HL-60 (cell line): ENCODE data around the gene CMTM8.

ENCODE experiments used
- DNase-seq, 2 experiments: peaks; one replicate each; pipeline ENCODE4 v3.0.0-alpha.2; 2010 to 2020; ENCODE audit warnings: low read depth in 1 of 2, low spot score in 1 of 2
- H3K27ac ChIP-seq: fragments of 250-450 bp; sonication (Bioruptor Pico); replicated peaks from 2 replicates; pipeline ENCODE4 v1.5.1; 2020; ENCODE audit warnings: mild to moderate bottlenecking, moderate library complexity
- H3K27me3 ChIP-seq: fragments of 250-450 bp; sonication (Bioruptor Pico); 2 replicates; pipeline ENCODE4 v1.5.1; 2021; ENCODE audit warnings: mild to moderate bottlenecking, moderate library complexity; ENCODE audit not compliant: insufficient read depth, poor library complexity, severe bottlenecking
- H3K4me3 ChIP-seq: replicated peaks from 2 replicates; pipeline ENCODE4 v1.5.1; 2011; ENCODE audit warnings: mild to moderate bottlenecking, control low read depth, low read length; ENCODE audit not compliant: insufficient read depth
- GABPA ChIP-seq: IDR thresholded peaks from 2 replicates; pipeline ENCODE4 v1.6.1; 2012; ENCODE audit warnings: low read depth
- POLR2AphosphoS5 ChIP-seq: IDR thresholded peaks from 2 replicates; pipeline ENCODE4 v1.6.1; 2012; ENCODE audit warnings: low read depth
- SPI1 ChIP-seq: IDR thresholded peaks from 2 replicates; pipeline ENCODE4 v1.6.1; 2012; ENCODE audit warnings: low read depth, mild to moderate bottlenecking, borderline replicate concordance
- TF ChIP-seq, protein P1 (sequence below): IDR thresholded peaks from 2 replicates; pipeline ENCODE4 v1.6.1; 2012; ENCODE audit warnings: low read depth; ENCODE audit not compliant: insufficient replicate concordance
- TF ChIP-seq, protein P2 (sequence below): IDR thresholded peaks from one replicate; pipeline ENCODE4 v1.5.1; 2011; ENCODE audit warnings: low read length, control low read depth, inconsistent platforms; ENCODE audit not compliant: insufficient read depth

Gene CMTM8

DNA sequence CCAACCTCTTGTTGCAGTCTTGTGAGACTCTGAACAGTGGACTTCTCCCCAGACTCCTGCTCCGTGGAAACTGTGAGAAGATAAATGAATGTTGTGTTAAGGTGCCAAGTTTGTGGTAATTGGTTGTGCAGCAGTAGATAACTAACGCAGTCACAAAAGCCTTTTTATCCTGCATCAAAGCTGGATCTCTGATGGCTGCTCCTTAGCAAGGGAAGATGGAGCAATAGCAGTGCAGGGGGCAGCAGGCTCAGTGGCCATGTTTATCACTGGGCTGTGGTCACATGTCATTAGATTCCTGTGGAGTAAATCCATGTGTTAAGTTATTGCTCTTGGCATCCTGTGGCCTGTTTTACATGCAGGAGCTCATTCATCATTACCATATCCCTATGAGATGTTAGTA, 166.7 kb downstream of the CMTM8 start:
- no peak overlapping the region for H3K4me3 ChIP-seq
- TF ChIP-seq, protein P1, sequence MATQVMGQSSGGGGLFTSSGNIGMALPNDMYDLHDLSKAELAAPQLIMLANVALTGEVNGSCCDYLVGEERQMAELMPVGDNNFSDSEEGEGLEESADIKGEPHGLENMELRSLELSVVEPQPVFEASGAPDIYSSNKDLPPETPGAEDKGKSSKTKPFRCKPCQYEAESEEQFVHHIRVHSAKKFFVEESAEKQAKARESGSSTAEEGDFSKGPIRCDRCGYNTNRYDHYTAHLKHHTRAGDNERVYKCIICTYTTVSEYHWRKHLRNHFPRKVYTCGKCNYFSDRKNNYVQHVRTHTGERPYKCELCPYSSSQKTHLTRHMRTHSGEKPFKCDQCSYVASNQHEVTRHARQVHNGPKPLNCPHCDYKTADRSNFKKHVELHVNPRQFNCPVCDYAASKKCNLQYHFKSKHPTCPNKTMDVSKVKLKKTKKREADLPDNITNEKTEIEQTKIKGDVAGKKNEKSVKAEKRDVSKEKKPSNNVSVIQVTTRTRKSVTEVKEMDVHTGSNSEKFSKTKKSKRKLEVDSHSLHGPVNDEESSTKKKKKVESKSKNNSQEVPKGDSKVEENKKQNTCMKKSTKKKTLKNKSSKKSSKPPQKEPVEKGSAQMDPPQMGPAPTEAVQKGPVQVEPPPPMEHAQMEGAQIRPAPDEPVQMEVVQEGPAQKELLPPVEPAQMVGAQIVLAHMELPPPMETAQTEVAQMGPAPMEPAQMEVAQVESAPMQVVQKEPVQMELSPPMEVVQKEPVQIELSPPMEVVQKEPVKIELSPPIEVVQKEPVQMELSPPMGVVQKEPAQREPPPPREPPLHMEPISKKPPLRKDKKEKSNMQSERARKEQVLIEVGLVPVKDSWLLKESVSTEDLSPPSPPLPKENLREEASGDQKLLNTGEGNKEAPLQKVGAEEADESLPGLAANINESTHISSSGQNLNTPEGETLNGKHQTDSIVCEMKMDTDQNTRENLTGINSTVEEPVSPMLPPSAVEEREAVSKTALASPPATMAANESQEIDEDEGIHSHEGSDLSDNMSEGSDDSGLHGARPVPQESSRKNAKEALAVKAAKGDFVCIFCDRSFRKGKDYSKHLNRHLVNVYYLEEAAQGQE, result no peak
- TF ChIP-seq GABPA (no peak), POLR2AphosphoS5 (no peak), SPI1 (no peak)
- TF ChIP-seq, protein P2, sequence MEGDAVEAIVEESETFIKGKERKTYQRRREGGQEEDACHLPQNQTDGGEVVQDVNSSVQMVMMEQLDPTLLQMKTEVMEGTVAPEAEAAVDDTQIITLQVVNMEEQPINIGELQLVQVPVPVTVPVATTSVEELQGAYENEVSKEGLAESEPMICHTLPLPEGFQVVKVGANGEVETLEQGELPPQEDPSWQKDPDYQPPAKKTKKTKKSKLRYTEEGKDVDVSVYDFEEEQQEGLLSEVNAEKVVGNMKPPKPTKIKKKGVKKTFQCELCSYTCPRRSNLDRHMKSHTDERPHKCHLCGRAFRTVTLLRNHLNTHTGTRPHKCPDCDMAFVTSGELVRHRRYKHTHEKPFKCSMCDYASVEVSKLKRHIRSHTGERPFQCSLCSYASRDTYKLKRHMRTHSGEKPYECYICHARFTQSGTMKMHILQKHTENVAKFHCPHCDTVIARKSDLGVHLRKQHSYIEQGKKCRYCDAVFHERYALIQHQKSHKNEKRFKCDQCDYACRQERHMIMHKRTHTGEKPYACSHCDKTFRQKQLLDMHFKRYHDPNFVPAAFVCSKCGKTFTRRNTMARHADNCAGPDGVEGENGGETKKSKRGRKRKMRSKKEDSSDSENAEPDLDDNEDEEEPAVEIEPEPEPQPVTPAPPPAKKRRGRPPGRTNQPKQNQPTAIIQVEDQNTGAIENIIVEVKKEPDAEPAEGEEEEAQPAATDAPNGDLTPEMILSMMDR, result no peak
- H3K27me3 ChIP-seq, result no peaks in the 10 kb centered on the region
- no peak for DNase-seq
- H3K27ac ChIP-seq, result peak overlapping the region; percentile 85

DNA sequence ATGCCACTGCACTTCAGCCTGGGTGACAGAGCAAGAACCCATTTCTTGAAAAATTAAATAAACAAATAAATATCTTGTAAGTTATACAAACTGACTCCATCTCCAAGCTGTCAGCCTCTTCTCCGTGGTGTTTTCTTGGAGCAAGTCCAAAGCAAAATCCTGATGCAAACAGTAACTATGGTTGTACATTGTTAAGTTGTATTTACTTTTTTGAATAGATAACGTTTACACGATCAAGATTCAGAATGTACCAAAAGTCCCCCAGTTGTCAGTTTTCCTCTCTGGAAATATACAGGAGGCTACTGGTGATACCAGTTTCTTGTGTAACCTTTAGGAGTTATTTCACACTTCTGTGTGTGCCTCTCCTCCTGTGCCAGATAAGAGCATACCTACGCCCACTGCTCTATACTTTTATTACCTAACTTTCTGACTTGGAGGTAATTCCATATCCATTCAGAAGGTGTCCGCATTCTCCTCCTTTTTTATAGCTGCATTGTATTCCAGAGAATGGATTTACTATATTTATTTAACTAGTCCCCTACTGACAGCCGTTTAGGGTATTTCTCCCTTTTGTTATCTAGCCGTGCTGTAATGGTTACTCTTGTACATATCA, 167.3 kb downstream of the CMTM8 start:
- no peaks in the 10 kb centered on the region for H3K27me3 ChIP-seq
- TF ChIP-seq, protein P1, result no peak
- TF ChIP-seq SPI1 (no peak), POLR2AphosphoS5 (no peak), GABPA (no peak)
- TF ChIP-seq, protein P2, result no peak
- peak overlapping the region; percentile 85 for H3K27ac ChIP-seq
- DNase-seq, result no peak
- H3K4me3 ChIP-seq, result no peak overlapping the region

DNA sequence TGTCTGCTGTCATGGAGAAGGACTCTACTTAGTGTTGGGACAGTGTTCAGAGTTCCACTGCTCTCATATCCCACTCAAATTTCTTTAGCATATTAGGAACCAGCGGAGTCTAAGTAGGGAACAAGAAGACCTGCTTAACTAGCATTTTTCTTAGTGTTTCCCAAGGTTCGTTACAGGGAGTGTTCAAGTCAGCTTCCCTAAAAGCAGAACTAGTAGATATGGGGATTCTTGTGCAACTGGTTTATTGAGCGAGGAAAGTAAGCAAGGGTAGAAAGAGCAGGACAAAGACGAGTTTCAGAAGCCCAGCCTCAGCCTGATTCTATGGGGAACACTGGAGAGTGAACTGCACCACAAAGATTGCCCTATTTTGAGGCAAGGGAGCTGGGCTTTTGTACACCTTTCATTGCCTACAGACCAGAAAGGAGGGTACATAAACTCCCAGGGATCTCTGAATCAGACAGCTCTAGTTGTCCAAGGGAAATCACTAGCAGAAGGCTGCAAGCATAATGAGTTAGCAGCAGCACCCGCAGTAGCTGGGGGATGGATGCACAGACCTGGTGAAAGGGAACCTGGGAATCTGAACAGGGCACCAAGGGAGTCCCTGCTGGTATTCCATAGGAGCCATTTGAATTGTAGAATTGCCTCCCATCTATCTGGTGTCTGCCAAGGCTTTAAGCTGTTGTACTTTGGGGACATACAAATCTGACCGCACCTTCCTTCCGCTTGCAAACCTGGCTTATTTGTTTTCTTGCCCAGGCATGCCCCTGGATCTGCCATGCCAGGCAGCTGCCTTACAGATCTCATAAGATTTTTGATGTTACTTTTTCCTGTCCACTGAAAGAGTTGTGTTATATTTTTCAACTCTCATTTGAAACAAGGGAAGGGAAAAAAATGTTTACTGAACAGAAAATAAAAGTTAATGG, 168.3 kb downstream of the CMTM8 start:
- H3K27ac ChIP-seq, result peak overlapping the region; percentile 85
- TF ChIP-seq, protein P2, result no peak
- TF ChIP-seq SPI1, result peak; percentile 65; the same call in 1 of the 2 replicates
- H3K27me3 ChIP-seq, result no peaks in the 10 kb centered on the region
- H3K4me3 ChIP-seq, result no peak overlapping the region
- peak in 1 of 2 experiments; percentile 86 for DNase-seq
